DMS79 (cell line): ENCODE measurements around the gene TSC2.
A peak's percentile ranks its signal among the peaks of the same experiment; 100 is the strongest.

Experiments used
- DNase-seq: peaks from one replicate; lab custom pipeline; 2025; lab: John Stamatoyannopoulos, UW

TSC2 gene

DNA sequence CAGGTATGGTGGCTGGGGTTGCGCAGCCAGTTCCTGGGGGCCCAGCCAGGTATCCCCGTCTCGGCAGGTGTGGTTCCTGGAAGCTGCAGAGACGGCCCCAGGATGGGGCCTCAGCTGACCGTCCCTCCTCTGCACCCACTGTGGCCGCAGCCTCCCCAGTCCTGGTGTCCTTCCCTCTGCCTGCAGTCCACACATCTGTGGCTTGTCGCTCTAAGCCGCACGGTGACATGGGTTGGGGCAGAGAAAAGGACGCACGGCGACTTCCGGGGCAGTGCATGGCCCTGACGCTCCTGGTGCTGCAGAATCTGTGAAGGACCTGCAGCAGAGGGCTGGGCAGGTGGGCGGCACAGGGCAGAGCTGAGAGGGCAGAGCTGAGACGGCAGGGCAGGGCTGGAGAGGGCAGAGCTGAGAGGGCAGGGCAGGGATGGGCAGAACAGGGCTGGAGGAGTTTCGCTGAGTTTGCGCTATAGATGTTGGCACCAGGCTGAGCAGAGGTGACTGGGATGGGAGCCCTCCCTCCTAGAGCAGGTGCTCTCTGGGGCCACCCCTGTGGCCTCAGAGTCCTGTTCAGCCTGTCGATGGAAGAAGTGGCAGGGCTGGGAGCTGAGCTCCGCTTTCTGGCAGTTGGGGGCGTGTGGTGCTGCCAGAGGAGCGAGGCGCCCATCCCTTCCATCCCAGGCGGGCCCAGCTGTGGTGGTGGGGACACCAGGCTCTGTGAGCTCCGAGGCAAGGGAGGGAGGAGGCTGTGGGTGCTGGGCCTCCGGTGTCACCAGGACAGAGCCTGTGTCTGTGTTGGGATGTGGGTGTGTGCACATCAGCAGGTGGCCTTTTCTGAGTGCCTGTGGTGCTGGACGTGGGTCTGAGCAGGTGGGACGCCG lies 23.0 kb downstream of the TSC2 start:
- no peak for DNase-seq

DNA sequence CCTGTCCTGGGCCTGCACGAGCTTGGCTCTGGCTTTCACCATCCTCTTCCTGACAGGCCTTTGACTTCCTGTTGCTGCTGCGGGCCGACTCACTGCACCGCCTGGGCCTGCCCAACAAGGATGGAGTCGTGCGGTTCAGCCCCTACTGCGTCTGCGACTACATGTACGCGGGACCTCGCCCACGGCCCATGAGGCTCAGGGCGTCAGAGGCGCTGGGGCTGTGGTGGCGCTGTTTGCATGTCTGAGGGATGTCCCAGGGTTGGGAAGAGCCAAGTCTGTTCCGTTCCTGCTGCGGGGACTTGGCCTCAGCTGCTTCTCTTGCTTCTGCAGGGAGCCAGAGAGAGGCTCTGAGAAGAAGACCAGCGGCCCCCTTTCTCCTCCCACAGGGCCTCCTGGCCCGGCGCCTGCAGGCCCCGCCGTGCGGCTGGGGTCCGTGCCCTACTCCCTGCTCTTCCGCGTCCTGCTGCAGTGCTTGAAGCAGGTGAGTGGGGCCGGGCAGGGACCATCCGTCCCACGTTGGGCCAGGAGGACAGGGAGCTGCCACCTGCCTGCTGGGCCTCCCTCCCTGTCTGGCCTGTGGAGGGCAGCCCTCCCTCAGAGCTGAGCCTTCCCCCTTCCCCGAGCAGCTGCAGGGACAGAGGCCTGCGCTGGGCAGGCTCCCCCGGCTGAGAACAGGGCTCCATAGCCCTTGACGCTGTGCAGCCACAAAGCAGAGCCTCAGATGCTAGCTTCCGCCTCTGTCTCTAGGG lies 23.8 kb downstream of the TSC2 start:
- DNase-seq = no peak

DNA sequence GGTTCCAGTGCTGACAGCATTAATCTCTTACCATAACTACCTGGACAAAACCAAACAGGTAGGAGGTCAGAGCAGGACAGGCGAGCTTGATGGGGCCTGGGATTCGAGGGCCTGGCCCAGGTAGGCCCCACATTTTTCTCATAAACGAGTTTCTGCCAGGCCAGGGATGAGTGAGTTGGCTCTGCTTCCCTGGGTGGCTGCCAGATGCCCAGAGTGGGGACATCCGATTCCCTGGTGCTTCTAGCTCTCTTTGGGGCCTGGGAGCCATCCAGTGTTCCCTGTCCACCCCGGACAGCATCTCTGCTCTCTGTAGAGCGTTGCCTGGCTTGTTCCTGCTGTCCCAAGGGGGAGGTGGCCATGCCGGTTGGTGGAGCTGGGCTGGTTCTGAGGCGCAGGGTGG lies 25.1 kb downstream of the TSC2 start:
- no peak for DNase-seq

DNA sequence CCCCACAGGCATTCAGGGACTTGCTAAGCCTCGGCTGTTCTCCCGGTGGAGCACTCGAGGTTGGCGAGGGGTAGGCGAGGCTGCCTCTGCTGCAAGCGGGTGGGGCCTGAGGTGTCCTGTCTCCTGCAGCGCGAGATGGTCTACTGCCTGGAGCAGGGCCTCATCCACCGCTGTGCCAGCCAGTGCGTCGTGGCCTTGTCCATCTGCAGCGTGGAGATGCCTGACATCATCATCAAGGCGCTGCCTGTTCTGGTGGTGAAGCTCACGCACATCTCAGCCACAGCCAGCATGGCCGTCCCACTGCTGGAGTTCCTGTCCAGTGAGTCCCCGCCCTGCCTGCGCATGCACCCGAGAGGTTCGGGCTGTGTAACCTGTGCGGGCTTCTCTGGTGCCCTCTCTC lies 26.3 kb downstream of the TSC2 start:
- no peak for DNase-seq

DNA sequence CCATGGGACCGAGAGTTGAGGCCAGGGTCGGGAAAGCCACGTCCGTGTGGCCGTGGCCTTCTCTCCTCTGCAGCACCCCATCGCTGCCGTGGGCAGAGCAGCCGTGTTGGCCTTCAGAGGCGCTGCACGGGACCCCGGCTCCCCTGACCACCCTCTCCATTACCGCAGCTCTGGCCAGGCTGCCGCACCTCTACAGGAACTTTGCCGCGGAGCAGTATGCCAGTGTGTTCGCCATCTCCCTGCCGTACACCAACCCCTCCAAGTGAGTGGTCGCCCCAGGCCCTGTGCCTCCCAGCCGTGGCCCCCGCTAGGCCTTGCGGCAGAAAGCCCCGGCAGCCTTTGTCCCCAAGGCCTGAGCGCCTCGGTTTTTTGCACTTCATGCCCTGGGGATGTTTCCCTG lies 27.8 kb downstream of the TSC2 start:
- no peak for DNase-seq

DNA sequence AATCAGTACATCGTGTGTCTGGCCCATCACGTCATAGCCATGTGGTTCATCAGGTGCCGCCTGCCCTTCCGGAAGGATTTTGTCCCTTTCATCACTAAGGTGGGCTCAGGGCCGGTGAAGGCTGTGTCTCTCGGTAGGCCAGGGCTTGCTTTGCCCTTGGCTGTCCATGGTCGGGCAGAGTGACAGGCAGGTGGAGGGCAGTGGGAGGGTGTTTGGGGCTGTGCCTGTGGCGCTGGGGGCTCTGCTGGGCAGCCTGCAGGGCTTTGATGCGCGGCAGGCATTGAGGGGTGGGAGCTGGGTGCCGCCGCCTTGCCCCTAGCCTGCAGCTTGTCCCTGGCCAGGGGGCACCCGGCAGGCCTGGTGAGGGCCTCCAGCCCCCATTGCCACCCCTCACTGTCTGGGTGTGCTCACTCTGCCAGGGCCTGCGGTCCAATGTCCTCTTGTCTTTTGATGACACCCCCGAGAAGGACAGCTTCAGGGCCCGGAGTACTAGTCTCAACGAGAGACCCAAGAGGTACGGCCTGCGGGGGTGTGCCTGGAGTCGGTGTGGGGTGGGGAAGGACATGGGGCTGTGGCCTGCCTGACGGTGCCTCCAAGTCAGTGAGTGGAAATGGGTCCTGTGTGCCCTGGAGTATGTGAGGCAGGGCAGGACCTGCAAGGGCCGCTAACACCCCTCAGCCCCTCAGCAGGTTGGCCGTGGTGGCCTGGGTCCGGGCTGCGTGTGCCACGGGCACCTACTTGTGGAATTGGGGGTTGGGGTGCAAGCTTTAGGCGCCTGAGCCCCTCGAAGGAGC lies 28.5 kb downstream of the TSC2 start:
- no peak for DNase-seq

DNA sequence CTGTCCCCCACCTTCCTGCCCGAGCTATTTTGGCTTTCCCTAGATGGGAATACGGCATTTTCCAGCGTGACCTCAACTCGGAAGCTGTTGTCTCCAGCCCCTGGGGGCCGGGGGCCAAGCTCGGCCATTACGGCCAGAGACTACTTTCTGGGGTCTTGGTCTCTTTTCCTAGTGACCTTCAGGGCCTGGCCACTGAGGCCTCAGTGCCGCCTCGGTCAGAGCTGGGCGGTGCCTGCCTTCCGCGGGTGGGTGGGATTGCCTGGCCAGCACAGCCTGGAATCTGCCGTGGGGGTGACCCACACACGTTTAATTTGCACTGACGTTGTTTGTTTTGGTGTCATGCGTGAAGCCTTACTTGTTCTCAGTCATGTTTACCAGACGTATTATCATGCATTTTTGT lies 29.2 kb downstream of the TSC2 start:
- no peak for DNase-seq

DNA sequence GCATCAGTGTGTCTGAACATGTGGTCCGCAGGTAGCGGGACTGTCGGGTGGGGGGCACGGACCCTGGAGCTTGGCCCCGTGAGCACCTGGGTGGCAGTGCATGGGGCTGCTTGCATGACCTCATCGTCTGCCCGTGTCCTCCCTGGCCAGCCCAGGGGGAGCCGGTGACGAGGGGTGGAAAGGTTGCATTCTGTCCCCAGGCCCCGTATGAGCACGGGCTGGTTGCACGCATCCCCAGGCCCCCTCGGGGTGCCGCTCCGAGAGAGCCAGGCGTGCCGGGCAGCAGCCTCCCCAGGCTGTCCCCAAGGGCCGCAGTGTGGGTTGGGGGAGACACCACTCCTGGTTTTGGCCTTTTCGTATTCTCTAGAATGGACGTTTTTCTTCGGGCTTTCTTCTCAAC lies 29.9 kb downstream of the TSC2 start:
- no peak for DNase-seq

DNA sequence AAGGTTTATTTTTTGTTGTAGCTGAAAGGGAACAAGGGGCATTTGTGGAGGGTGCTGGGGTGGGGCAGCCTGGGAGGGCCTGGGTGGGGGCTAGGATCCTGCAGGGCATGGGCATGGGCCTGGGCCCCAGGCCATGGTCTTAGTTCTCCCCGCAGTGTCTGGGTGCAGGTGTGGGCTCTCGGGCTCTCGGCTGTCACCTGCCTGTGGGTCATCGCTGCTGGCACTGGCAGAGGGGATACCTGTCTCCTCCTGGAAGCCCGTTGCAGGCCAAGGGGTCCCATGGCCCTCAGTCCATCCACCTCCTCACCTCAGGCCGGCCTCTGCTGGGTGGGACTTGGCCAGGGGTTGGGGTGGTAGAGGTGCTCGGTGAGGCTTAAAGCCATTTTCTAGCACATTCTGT lies 30.3 kb downstream of the TSC2 start:
- no peak for DNase-seq

DNA sequence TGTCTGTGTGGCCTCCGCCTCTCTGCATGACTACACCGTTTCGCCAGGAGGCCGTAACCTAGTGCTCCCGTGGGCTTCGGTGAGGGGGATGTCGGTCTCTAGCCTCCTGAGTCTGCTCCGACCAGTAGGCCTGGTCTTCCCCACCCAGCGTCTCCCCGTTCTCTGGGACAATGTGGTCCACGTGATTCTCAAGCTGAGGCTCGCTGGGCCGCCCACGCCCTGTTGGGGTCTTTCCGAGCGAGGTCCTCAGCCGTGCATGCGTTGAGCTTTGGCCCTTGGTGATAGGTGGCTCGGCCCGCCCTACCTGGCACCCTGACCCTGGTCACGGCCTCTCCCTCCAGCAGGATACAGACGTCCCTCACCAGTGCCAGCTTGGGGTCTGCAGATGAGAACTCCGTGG lies 30.9 kb downstream of the TSC2 start:
- DNase-seq = no peak

DNA sequence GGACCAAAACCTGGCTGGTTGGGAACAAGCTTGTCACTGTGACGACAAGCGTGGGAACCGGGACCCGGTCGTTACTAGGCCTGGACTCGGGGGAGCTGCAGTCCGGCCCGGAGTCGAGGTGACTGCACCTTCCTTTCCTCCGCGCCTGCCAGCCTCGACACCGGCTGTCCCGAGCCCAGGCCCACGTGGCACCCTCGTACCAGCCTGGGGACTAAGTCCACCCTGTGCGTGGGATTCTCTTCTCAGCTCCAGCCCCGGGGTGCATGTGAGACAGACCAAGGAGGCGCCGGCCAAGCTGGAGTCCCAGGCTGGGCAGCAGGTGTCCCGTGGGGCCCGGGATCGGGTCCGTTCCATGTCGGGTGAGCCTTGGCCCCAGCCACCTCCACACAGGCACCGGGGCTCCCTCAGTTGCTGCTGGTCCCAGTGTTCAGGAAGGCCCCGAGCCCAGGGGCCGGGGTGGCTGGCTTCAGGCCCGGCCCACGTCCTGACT lies 31.6 kb downstream of the TSC2 start:
- no peak for DNase-seq

DNA sequence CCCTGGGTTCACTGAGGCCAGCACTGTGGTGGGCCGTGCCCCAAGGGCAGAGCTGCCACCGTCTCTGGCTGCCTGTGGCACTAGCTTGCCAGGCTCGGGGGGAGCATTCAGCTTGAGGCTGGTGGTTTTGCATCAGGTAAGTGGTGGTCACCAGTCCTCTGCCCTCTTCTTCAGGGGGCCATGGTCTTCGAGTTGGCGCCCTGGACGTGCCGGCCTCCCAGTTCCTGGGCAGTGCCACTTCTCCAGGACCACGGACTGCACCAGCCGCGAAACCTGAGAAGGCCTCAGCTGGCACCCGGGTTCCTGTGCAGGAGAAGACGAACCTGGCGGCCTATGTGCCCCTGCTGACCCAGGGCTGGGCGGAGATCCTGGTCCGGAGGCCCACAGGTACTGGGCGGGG lies 32.2 kb downstream of the TSC2 start:
- no peak for DNase-seq

DNA sequence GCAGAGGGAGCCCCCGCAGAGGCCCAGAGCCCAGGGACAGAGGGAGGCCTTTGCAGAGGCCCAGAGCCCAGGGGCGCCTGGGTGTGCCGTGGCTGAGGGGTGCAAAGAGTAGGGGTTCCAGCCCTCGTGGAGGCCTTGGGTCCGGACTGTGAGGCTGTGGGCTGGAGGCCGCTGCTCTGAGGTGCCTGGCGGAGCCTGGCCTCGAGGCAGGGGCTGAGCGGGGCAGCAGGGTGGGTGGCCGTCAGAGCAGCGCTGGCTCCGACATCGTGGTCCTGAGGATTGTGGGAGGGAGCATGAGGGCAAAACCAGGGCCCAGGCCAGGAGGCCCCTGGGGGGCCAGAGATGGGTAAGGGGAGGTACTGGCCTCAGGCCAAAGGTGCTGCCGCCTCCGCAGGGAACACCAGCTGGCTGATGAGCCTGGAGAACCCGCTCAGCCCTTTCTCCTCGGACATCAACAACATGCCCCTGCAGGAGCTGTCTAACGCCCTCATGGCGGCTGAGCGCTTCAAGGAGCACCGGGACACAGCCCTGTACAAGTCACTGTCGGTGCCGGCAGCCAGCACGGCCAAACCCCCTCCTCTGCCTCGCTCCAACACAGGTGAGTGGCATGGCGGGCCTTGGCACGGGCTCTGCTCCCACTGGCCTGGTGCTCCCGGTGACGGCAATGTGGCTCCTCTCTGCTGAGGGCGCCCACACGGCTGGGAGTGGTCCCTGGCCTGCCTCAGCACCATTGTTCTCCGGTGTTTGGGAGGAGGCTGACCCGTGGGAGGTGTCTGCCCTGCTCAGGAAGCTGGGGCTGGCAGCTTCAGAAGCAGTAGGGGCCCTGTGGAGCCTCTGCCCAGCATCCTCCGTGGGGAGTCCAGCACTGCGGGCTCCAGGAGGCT lies 33.7 kb downstream of the TSC2 start:
- no peak for DNase-seq

DNA sequence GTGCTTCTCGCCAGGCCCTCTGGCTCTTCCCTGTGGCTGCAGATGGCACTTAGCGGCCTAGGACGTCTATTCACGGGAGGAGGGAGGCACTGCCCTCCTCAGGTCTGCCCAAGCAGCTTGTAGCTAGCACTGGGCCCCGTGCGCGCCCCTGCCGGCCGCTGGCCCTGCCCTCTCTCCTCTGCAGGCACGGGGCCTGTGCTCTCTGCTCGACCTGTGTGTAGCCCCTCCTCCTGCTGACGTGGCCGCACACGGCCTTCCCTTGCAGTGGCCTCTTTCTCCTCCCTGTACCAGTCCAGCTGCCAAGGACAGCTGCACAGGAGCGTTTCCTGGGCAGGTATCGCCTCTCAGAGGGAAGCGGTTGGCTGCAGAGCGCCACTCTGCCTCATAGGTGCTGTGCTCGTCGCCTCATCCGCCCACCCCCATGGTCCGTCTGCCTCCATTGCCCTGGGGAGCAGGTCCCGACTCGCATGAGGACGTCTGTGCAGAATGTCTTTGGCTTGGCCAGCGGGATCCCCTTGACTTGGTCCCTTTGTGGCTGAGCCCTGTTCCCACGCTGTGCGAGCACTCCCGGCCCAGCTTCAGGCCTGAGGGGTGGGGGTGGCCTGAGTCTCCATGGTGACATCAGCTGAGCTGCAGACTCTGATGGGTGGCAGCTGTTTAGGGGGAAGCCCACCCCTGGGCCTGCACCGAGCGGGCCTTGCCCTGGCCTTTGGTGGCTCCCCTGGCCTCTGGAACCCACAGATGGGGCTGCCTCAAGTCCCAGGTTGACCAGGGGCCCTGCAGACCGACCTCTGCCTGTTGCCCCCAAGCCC lies 34.6 kb downstream of the TSC2 start:
- peak; percentile 85 for DNase-seq

DNA sequence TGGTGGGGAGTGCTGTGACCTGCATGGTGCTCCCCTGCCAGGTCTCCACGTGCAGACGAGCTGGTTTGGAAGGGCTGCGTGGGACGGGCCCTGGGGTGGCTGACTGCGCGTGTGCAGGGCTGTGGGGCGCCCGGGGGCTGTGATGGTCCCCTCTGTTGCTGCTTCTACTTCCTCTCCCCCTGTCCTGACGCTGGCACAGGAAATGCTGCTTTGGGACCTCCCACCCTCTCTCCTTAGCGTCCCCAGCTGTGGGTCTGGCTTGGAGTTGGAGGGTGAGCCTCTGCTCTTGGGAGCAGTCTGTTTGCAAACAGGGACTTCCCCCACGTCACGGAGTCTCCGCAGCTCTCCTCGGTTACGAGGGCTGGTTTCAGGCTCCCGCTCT lies 35.2 kb downstream of the TSC2 start:
- no peak for DNase-seq

DNA sequence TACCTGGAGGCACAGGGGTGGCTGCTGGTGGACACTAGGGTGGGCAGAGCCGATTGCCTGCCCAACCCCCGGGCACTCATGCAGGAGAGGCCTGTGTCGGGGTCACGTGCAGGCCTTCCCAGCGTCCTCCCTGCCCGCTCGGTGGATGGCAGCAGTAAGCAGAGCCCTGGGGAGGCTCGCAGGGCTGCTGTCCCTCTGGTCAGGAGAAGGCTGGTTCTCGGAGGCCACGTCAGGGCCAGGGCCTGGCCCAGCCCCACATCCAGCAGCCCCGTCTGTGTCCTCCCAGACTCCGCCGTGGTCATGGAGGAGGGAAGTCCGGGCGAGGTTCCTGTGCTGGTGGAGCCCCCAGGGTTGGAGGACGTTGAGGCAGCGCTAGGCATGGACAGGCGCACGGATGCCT lies 35.6 kb downstream of the TSC2 start:
- DNase-seq = no peak

DNA sequence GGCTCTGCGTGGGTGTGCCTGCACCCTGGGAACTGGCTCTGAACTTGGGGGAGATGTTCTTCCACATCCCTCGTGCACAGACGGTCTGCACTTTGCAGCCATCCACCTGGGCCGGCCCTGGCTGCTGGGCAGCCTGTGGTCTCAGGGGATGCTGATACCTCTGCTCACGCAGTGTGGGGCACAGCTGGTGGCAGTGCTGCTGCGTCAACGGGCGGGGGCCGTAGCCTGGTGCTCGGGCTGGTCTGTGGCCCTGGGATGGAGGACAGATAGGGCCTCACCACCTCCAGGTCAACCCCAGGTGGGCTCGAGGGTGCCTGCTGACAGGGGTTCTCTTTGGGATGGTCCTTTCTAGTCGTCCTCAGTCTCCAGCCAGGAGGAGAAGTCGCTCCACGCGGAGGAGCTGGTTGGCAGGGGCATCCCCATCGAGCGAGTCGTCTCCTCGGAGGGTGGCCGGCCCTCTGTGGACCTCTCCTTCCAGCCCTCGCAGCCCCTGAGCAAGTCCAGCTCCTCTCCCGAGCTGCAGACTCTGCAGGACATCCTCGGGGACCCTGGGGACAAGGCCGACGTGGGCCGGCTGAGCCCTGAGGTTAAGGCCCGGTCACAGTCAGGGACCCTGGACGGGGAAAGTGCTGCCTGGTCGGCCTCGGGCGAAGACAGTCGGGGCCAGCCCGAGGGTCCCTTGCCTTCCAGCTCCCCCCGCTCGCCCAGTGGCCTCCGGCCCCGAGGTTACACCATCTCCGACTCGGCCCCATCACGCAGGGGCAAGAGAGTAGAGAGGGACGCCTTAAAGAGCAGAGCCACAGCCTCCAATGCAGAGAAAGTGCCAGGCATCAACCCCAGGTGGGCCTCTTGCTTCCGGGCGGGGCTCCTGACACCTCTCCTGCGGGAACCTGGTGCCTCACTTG lies 36.3 kb downstream of the TSC2 start:
- no peak for DNase-seq

DNA sequence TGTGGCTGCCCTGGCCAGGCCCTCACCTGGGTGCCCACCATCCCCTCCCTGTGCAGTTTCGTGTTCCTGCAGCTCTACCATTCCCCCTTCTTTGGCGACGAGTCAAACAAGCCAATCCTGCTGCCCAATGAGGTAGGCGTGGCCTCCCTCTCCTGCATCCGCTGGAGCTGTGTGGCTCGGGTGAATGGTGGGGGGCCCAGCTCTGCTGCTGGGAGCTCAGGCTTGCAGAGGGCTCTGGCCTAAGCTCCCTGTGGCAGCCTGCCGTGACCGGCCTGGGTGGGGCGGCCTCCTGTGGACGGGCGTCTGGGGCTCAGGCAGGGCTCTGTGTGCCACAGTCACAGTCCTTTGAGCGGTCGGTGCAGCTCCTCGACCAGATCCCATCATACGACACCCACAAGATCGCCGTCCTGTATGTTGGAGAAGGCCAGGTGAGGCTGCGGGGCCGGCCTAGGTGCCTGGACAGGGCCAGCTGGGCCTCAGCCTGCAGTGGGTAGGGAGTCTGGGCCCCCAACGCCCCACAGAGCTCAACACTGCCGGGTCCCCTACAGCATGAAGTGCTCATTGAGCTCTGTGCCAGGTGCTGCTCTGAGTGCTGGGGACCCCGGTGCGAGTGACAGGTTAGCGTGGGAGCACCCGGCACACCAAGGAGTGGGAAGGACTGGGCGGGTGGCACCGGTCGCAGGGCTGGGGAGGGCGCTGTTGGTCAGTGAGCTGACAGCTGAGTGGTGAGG lies 37.3 kb downstream of the TSC2 start:
- no peak for DNase-seq

DNA sequence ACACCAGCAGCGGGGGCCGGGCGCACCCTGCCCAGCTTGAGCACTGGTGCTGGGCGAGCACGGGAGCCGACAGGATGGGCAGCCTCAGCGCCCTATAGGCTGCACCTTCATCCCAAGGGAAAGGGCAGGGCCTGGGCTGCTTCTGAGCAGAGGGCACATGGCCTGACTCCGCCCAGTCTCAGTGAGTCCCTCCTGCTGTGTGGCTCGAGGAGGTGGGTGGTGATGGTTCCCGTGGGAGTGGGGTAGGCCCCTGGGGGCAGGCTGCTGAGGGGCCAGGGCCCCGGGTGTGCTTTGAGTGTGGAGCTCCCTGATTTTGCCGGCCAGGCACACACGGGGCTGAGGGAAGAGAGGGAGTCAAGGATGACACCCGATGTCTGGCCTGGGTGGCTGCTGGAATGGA lies 37.9 kb downstream of the TSC2 start:
- no peak for DNase-seq
